Measurements from ENCODE around the gene DLX1.
"Not testable (repeated sequence)": the region's sequence is repeated elsewhere in the genome, so short reads cannot be mapped to it uniquely, and the experiment has no call there.

DLX1 gene

DNA sequence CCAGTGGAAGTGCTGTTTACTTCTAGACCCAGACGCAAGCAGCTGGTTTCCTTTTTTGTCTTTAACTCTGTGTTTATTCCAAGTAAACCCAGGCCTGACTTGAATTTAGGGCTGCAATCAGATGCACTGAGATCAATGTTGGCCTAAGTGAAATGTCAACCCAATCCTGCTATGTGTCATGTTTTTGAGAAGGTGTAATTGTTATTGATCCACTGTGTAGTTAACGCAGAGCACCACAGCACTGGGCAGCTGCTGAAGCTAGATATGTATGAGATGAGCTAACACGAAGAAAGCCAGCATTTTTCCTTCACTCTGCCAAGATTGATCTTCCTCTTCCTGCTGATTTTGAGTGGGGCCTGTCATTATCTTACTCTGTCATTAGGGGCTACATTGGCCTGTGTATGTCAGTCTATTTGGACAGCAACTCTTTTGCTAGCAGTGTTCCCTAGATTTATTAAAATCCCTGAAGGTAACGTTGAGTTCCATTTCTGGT, 18.9 kb upstream of the DLX1 start:
- DNase-seq: no peak

DNA sequence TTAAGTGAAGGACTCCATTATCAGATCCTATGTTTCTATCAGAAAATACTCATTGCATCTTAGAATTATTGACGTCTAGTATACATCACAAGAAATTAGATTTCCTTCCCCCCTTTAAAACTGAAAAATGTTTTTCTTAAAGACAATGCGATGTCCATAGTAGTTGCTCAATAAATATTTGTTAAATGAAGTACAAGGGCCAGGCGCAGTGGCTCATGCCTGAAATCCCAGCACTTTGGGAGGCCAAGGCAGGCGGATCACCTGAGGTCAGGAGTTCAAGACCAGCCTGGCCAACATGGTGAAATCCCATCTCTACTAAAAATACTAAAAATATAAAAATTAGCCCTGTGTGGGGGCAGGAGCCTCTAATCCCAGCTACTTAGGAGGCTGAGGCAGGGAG, 17.4 kb upstream of the DLX1 start:
- DNase-seq: not testable (repeated sequence)

DNA sequence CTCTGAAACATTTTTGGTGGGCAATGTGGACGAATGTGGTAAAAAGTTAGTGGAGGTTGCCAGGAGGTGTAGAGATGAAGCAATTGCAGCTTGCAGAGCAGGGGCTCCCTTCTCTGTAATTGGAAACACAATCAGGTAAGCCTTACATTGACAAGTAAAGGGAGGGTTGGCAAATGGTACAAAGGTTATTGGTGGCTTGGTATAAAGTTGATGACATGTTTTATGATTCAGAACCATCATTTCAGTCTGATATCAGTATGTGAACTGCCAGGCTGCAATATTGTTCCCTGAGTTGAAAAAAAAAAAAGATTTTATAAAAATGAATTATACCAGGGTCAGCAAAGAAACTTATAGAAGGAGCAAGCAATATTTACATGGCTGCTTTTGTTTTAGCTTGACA, 14.4 kb upstream of the DLX1 start:
- no peak for DNase-seq

DNA sequence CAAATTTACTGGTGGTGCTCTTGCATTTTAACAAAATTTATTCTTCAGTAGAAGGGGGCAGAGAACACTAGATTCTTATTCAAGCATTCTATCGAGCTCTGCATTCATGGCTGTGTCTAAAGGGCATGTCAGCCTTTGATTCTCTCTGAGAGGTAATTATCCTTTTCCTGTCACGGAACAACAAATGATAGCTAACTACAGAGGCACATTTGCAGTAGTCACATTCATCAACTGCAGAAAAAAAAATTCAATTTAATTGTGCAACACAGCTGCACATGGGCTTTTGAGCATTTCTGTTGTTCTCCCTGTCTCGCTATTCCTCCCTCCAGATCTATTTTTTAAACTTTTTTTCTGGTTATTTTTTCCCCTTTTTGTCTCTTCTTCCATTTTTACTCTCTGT, 13.0 kb upstream of the DLX1 start:
- no peak for DNase-seq

DNA sequence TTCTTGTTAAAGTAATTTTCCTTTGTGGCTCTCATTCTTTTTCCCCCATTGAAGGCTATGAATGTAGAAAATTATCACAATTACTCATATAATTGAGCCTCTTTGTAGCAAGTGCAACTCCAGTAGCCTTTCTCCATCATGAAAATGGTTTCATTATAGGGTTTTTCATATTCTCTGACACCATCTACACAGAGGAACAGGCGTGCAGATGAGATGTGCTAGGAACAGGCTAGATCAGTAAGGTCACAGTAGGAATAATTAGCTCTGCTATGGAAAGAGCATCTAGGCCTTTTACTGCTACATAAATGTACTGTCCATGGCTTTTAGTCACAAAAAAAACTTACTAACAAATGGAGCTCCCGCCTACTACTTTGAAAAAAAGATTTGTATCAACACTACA, 12.6 kb upstream of the DLX1 start:
- no peak for DNase-seq

DNA sequence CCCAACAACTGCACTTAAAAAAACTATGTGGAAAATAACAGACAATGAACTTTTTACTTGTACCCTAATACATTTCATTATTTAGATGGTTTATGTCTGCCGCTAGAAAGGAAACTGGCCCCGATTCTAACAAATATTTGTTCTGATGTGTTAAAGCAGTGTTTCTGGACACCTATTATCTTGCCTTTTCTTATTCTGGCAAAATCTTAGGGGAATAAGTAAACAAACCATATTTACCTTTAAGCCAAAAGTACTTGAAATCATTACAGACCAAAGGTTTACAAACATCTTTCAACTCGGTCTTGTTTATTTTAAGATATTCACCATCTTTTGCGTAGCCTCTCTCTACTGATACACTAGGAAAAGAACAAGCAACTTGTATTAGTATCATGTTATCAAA, 11.8 kb upstream of the DLX1 start:
- DNase-seq: no peak

DNA sequence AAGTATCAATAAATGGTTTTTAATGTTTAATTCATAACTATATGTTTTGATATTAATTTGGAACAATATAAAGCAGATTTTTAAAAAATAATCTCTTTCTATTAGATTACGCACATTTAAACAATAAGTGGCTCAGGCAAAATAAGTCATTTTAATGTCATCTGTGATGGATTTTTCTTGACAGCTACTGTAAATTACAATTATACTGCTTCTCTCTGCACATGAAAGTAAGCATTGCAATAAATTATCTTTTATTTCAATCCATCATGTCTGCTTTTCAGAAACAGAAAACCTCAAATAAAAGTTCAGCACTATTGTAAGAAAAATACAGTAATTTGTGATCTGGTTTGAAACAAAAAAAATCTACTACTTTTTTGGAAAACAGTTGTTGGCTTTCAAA, 11.1 kb upstream of the DLX1 start:
- DNase-seq: no peak

DNA sequence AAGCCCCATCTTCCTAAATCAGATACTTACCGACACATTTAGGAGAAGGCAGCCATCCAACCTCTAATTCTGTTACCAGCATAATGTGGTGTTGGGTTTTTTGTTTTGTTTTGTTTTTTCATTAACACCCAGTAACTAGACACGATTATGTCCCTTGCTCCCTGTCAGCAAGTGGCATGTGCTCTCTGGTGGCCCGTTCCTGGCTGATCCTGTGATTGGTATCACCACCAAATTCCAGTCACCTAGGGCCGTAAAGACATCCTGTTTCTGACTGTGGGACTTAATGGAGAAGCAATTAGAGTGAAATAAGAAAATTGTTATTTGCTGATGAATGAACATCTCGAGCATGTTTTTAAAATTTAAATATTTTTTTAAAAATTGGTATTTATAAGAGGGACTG, 5.9 kb upstream of the DLX1 start:
- DNase-seq: no peak

DNA sequence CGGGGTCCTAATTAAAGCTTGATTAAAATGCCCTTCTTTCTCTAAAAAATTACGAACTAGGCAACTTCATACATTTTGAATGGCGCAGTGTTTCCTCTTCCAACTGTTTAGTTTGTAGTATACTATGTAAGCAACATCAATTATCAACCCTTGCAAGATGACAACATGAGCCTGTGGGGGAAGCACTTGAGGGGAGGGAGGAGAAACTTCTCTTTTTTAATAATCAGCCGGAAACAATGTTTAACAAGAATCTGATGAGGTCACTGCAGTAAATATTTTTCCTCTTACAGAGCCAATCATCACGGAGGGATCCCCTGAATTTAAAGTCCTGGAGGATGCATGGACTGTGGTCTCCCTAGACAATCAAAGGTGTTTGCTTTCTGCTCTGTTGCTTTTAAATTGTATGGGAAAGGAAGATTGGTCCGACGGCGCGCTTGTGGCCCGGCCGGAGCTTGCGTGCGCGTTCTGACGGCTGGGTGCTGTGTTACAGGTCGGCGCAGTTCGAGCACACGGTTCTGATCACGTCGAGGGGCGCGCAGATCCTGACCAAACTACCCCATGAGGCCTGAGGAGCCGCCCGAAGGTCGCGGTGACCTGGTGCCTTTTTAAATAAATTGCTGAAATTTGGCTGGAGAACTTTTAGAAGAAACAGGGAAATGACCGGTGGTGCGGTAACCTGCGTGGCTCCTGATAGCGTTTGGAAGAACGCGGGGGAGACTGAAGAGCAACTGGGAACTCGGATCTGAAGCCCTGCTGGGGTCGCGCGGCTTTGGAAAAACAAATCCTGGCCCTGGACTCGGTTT, 5.3 kb upstream of the DLX1 start:
- DNase-seq: no peak

DNA sequence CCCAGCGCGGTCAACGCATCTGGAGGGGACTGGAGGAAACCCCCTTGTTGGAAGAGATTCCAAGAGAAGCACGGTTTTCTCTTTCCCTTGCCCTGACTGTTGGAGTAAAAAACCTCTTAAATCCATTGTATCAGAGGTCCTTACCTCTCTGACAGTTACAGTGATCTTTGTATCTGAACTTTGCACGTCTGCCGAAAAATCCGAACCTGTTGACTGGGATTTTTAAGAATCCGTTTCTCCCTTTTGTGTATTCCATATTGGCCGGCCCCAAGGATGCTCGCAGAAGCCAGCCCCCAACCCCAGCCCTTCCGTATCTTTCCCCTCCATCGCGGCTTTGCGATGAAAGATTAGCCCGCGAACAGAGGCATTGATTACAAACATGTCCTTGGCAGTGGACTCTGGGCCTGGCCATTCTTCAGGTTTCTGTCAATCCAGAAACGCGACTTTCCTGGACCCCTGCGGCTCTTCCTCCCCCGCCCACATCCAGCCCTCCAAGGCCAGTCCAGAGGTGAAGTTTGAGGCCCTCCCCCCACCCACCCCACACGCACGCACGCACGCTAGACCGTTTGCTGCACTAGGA, 4.6 kb upstream of the DLX1 start:
- DNase-seq: no peak

DNA sequence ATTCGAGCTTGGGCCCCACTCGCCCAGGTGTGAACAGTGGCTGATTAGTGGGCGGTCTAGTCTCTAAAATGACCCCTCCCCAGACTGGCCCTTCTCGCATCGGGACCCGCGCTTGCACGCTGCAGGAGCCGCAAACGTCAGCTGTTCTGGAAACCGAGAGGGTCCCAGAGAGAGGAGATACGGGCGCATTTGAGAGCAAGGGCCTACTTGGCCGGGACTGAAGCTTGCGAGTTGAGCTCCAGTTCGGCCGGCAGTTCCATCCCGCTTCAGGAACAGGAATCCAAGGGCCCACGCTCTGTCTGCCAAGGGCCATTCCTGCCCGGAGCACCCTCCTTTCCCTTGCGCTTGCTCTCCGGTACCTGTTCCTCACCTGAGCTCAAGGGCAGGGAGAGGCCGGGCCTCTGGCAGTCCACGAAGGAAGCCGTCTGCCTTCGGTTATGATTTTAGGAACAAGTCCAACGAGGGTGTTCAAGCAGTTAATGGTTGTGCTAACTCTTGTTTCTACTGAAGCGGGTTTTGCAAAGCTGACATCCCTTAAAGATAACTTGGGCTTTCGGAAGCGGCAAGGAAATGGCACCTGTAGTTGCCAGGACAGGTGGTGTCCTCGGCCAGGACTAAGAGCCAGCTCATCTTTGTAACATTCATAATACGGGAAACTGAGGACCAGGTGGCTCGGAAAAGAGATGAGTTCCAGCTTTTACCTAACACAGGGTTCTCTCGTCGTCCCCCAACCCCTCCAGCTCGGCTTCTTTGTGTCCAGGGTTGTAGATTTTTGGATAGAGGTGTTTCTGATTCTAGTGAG, 3.9 kb upstream of the DLX1 start:
- no peak for DNase-seq

DNA sequence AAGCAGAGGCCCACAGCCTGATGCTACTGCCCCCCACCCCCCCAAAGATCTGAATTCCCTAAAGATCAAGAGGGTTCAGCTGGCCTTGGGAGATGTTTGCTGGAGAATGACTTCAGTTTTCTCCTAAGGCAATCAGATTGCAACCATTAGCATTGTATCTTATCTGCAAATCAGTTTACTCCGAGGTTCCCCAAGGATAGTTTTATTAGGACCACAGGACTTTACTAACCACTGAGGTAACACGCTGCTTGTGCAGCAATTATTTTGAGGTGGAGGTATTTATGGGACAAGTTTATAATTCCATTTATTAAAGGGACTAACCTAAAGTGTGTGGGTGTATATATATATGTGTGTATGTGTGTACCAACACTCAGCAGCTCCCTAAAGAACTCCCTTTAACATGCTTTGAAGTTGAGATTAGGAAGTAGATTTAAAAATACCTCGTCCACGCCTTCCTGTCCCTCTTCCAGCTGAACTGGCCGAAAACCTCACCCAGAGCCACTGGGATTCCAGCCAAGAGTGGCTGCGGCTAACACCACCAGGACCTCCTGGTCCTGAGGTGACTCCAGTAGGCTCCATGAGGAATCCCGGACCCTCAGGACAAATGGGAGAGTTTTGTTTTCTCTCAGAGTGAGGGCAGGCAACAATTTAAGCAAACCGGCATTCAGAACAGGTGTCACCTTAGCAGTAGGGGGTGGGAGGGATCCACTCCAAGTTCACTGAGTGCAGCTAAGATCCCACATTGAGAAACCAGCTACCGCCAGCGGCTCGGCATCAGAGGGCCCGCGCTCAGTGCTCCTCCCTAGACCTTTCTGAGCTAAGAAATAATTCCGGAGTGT, 3.0 kb upstream of the DLX1 start:
- no peak for DNase-seq

DNA sequence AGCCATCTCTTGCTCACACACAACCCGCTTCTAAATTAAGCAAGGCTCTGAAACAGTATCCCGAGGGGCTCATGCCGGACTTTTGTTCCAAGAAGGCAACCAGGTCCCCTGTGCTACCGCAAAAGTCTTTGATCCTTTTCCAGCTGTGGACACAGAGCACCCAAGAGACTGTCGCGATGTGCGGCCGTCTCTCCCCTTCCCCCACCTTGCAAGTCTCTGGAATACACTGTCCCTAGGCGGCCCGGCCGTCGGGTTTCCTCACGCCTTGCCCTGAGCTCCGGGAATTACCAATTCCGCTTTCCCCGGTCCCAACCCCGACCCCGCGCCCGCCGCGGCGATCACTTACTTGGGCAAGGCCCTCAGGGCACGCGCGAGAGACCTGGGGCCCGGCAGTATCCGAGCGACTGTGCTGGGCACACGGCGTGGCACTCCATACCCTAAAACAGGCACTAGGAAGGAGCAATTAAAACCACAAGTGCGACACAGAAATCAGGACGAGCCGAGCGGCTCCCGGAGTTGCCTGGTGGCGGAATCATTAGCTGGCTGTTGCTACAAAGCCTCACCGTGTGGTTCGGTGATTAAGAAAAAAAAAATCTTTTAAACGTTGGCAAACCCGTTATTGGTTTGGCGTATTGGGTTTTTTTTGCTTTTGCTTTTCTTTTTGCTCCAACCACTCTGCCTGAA, 2.2 kb upstream of the DLX1 start:
- no peak for DNase-seq

DNA sequence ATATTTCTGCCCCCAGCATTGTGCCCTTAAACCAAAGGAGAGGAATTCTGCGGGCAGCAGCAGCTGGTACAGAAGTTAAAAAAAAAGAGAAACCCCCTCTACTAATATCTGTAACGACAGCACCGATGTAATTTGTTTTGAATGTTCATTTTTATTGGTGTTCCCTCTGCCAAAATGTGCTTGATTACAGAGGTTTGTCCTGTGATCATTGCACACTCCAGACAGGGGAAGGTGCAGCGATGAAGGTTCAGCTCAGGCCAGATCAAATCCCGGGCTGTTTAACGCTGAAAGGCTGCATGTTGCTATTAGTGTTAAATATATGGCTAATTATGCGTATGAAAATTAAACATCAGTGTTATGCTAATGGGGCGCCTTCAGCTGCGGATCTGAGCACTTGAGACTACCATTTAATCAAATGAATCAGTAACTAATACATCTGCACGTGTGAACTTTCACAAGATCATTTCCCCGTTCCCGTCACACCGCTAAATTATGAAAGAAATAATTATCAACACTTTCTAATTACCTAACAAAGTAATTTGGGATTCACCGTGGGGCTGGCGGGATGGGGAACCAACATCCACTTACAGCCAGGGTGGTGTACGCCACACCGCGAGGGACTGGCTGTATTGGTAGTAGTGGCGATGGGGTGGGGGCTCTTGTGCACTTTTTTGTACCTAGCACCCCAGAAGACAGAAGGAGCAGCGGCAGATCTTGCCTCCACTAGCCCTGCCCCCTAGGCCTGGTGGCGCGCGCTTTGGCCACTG, 1.5 kb upstream of the DLX1 start:
- DNase-seq: no peak

DNA sequence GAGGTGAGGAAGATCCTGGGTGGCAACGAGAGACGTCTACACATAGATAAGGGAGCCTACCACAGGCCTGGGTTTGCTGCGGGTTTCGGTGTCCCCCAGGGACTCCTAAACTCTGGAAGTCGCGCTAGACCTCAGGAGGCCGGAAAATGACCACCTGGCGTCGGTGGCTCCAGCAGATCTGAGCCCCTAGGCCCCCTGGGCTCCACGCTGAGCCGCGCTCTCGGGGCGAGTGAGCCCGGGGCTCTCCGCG, 987 bp upstream of the DLX1 start:
- no peak for DNase-seq

DNA sequence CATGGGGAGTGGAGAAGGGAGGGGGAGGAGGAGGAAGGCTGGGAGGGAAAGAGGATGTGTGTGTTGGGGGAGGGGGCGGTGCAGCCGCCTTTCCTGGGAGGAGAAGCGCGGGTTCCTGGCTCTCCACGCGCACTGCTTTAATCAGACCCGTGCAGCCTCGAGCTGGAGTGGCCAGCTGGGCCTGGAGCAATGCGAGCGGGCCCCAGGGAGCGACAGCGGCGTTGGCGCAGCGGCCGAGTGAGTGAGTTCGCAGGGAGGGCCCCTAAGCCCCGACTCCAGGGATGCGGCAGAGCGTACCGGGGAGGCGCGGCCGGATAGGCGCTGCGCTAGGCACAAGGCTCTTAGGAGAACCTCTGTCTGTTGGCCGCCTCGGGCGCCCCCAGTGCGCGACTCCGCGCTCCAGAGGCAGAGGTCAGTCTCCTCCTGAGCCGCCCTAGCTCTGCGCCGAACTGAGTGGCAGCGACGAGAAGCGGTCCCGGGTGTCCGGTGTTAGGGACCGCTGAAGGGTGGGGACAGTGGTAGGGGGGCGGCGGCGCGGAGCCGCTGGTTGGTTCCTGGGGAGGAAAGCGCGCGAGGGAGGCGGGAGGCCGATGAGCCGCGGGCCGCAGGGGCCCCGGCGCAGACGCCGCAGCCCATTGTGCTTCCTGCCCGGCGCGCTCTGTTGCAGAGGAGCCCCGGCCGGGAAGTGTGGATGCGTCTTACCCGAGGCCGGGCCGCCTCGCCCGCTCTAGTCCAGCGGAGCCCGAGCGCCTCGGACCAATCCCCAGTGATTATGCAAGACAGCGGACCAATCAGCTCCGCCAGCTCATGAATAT, 455 bp upstream of the DLX1 start:
- peak; percentile 95 for DNase-seq

DNA sequence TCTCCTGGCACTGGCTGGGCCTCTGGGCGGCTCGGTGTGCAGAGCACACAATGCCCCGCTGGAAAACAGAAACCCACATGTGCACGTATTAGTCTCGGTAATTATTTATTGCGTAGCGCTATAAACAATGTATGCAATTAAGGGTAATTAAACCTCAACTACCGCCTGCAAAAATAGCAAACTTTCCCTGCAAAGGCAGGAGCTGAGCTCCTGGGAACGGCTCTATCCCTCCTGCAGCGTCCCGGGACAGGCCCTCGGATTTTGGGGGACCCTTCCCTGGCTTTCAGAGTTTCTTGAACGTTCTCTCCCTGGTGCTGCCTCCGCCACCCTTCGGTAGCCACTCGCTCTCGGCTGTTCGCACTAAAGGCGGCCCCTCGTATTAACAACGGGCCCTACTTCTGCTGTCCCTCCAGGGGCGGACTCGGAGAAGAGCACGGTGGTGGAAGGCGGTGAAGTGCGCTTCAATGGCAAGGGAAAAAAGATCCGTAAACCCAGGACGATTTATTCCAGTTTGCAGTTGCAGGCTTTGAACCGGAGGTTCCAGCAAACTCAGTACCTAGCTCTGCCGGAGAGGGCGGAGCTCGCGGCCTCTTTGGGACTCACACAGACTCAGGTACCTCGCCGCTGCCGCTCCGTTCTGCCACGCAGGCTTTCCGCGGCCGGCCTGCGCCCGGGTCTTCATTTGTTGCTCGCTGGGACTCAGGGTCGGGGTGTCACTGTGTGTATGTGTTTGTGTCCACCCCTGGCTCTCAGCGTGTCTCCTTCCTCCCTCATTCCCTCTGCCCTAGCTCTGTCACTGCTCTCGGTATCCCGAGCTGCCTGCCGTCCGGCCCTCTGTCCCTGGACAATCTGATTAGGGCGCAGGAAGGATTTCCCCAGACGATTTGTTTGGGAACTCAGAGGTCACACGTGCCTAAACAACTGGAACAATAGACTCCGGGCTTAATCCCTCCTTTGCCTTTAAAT, 1.2 kb downstream of the DLX1 start:
- no peak for DNase-seq

DNA sequence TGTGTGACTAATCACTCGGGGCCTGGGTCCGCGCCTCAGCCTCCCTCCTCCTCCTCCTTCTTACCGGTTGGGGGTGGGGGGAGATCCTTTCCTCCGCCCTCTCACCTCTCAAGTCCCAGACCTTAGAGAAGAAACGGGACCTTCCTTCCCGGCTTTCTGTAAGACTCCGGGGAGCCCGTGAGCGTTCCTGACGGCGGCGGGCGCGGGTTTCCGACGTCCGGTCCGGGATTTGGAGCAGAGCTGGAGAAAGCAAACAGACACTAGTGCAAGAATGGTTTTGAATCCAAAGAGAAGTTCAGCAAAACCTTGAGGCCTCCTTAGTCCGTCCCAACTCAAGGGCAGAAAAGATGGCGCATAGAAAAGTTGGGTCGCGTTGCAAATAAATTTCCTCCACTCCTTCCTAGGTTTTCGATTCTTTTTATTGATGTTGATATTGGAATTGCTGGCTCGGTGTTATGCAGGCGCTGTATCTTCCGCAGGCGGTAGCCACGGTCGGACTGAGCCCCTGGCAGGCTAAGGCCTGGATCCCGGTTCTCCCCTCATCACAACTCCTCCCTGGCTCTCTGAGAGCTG, 2.0 kb downstream of the DLX1 start:
- DNase-seq: no peak

DNA sequence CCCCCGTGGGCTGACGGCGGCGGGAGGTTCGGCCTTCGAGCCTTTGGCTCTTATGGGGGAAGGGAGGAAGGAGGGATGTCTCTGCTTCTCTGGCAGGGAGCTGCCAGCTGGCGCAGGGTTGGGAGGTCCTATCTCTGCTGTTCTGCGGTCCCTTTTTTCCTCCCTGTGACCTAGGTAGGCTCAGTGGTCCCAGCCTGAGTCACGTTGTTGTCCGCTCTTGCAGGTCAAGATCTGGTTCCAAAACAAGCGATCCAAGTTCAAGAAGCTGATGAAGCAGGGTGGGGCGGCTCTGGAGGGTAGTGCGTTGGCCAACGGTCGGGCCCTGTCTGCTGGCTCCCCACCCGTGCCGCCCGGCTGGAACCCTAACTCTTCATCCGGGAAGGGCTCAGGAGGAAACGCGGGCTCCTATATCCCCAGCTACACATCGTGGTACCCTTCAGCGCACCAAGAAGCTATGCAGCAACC, 2.5 kb downstream of the DLX1 start:
- no peak for DNase-seq

Measured in NCI-H1694 (cell line).